HL-60 (cell line): ENCODE data around the gene RHOF.

Experiments
- DNase-seq, 2 experiments: peaks; one replicate each; pipeline ENCODE4 v3.0.0-alpha.2; 2010 to 2020; ENCODE audit warnings: low read depth in 1 of 2, low spot score in 1 of 2
- H3K27ac ChIP-seq: fragments of 250-450 bp; sonication (Bioruptor Pico); replicated peaks from 2 replicates; pipeline ENCODE4 v1.5.1; 2020; ENCODE audit warnings: mild to moderate bottlenecking, moderate library complexity
- H3K27me3 ChIP-seq: fragments of 250-450 bp; sonication (Bioruptor Pico); 2 replicates; pipeline ENCODE4 v1.5.1; 2021; ENCODE audit warnings: mild to moderate bottlenecking, moderate library complexity; ENCODE audit not compliant: insufficient read depth, poor library complexity, severe bottlenecking
- H3K4me3 ChIP-seq: replicated peaks from 2 replicates; pipeline ENCODE4 v1.5.1; 2011; ENCODE audit warnings: mild to moderate bottlenecking, control low read depth, low read length; ENCODE audit not compliant: insufficient read depth
- CTCF ChIP-seq: IDR thresholded peaks from one replicate; pipeline ENCODE4 v1.5.1; 2011; ENCODE audit warnings: low read length, control low read depth, inconsistent platforms; ENCODE audit not compliant: insufficient read depth
- GABPA ChIP-seq: IDR thresholded peaks from 2 replicates; pipeline ENCODE4 v1.6.1; 2012; ENCODE audit warnings: low read depth
- POLR2AphosphoS5 ChIP-seq: IDR thresholded peaks from 2 replicates; pipeline ENCODE4 v1.6.1; 2012; ENCODE audit warnings: low read depth
- REST ChIP-seq: IDR thresholded peaks from 2 replicates; pipeline ENCODE4 v1.6.1; 2012; ENCODE audit warnings: low read depth; ENCODE audit not compliant: insufficient replicate concordance
- SPI1 ChIP-seq: IDR thresholded peaks from 2 replicates; pipeline ENCODE4 v1.6.1; 2012; ENCODE audit warnings: low read depth, mild to moderate bottlenecking, borderline replicate concordance
- long read RNA-seq: library from polyadenylated mRNA; unstranded; transcript quantifications from one replicate; pipeline ENCODE4 v2.0.0, GENCODE V29; 2020

RHOF gene
- long read RNA-seq, transcript RHOF-201 (5 exons, 3,009 nt): major isoform, 1,092 of 1,227 reads
- long read RNA-seq, transcript RHOF-203 (4 exons, 1,485 nt): minor isoform, 23 of 1,227 reads
- long read RNA-seq, partial matches to known transcripts: 16 of 1,227 reads
- long read RNA-seq, other reads (novel, unspliced or antisense): 94 of 1,227 reads

- peak within 1 kb of the TSS; percentile 85 for H3K27ac ChIP-seq
- TF ChIP-seq POLR2AphosphoS5 (no peak), CTCF (no peak), GABPA (no peak), SPI1 (no peak)
- no peaks in the 10 kb centered on the region for H3K27me3 ChIP-seq
- H3K4me3 ChIP-seq: peak within 1 kb of the TSS; percentile 85
- no peak for DNase-seq
These were observed at the start of gene RHOF for GRCh38 chr12:121793440-121793837. TSS of gene RHOF (minus strand) at chr12:121793688. CDS start at chr12:121793633, 55 bp downstream.

- no peak for TF ChIP-seq GABPA
- no peak for TF ChIP-seq POLR2AphosphoS5
- TF ChIP-seq REST: no peak
- no peak for TF ChIP-seq SPI1
- TF ChIP-seq CTCF: no peak
- peak in 1 of 2 experiments; percentile 82 for DNase-seq
- H3K4me3 ChIP-seq: peak overlapping the region; percentile 88
- no peaks in the 10 kb centered on the region for H3K27me3 ChIP-seq
- peak overlapping the region; percentile 81 for H3K27ac ChIP-seq
These were observed 46.7 kb upstream of the RHOF start for GRCh38 chr12:121839993-121840761.

GRCh38 chr12:121839106-121839992 is 45.9 kb upstream of the RHOF start:
- H3K27ac ChIP-seq: peak overlapping the region; percentile 81

More at GRCh38 chr12:121839106-121839992, 45.9 kb upstream of the RHOF start:
- DNase-seq: peak; percentile 97 to 99
- H3K4me3 ChIP-seq: peak overlapping the region; percentile 88
- H3K27me3 ChIP-seq: no peaks in the 10 kb centered on the region
- peak; percentile 74; the same call in 1 of the 2 replicates for TF ChIP-seq SPI1
- TF ChIP-seq CTCF: no peak
